Measurements from ENCODE around the gene CDADC1. TPM values are rescaled to one million over a fixed set of nuclear protein-coding genes. Genes with fewer than 3 reads are reported as not detected.

CDADC1 gene
- polyA plus RNA-seq, 1 donor from 2014 or later, result 11.6 TPM

GRCh38 chr13:49304356-49304755 lies 56.6 kb downstream of the CDADC1 start:
- Histone ChIP-seq H3K27me3 (ENCODE audit: insufficient read depth, low read depth, low read length) (no peaks in the 10 kb centered on the region), H3F3A (ENCODE audit: insufficient read depth, low read length, poor library complexity, severe bottlenecking) (no peaks in the 10 kb centered on the region), H2AFZ (ENCODE audit: low read depth, low read length) (no peak overlapping the region), H4K20me1 (ENCODE audit: insufficient read depth) (no peaks in the 10 kb centered on the region), H3K9me2 (ENCODE audit: insufficient read depth, low read length) (no peaks in the 10 kb centered on the region), H3K4me3 (ENCODE audit: low read length) (no peak overlapping the region), H3K36me3 (ENCODE audit: insufficient read depth, low read length) (no peaks in the 10 kb centered on the region), H3K4me2 (ENCODE audit: low read length) (no peak overlapping the region), H3K79me2 (replicated peaks; ENCODE audit: insufficient read depth, low read length) (no peaks in the 10 kb centered on the region), H3K9ac (ENCODE audit: low read length) (no peak overlapping the region), H3K9me3 (ENCODE audit: low read length) (no peaks in the 10 kb centered on the region), H3K27ac (ENCODE audit: low read length) (no peak overlapping the region)
- TF ChIP-seq EP300 (conservative IDR thresholded peaks at IDR 0.05; ENCODE audit: poor library complexity, severe bottlenecking), result no peak
- no peak for TF ChIP-seq CTCF (IDR thresholded peaks at IDR 0.05; ENCODE audit: poor library complexity, severe bottlenecking)
- TF ChIP-seq MXI1 (conservative IDR thresholded peaks at IDR 0.05; ENCODE audit: poor library complexity, severe bottlenecking), result no peak
- no peak for TF ChIP-seq POLR2AphosphoS5 (IDR thresholded peaks at IDR 0.05)
- no peak for TF ChIP-seq SMC3 (conservative IDR thresholded peaks at IDR 0.05; ENCODE audit: poor library complexity)
- no peak for TF ChIP-seq RAD21 (conservative IDR thresholded peaks at IDR 0.05)
- TF ChIP-seq, protein P1, sequence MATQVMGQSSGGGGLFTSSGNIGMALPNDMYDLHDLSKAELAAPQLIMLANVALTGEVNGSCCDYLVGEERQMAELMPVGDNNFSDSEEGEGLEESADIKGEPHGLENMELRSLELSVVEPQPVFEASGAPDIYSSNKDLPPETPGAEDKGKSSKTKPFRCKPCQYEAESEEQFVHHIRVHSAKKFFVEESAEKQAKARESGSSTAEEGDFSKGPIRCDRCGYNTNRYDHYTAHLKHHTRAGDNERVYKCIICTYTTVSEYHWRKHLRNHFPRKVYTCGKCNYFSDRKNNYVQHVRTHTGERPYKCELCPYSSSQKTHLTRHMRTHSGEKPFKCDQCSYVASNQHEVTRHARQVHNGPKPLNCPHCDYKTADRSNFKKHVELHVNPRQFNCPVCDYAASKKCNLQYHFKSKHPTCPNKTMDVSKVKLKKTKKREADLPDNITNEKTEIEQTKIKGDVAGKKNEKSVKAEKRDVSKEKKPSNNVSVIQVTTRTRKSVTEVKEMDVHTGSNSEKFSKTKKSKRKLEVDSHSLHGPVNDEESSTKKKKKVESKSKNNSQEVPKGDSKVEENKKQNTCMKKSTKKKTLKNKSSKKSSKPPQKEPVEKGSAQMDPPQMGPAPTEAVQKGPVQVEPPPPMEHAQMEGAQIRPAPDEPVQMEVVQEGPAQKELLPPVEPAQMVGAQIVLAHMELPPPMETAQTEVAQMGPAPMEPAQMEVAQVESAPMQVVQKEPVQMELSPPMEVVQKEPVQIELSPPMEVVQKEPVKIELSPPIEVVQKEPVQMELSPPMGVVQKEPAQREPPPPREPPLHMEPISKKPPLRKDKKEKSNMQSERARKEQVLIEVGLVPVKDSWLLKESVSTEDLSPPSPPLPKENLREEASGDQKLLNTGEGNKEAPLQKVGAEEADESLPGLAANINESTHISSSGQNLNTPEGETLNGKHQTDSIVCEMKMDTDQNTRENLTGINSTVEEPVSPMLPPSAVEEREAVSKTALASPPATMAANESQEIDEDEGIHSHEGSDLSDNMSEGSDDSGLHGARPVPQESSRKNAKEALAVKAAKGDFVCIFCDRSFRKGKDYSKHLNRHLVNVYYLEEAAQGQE (IDR thresholded peaks at IDR 0.05; ENCODE audit: borderline replicate concordance), result no peak
- TF ChIP-seq TAF1 (IDR thresholded peaks at IDR 0.05; ENCODE audit: low read depth), result no peak
- no peak for TF ChIP-seq EZH2 (IDR thresholded peaks at IDR 0.05; ENCODE audit: borderline replicate concordance, insufficient read depth, low read length, poor library complexity, severe bottlenecking)

DNA sequence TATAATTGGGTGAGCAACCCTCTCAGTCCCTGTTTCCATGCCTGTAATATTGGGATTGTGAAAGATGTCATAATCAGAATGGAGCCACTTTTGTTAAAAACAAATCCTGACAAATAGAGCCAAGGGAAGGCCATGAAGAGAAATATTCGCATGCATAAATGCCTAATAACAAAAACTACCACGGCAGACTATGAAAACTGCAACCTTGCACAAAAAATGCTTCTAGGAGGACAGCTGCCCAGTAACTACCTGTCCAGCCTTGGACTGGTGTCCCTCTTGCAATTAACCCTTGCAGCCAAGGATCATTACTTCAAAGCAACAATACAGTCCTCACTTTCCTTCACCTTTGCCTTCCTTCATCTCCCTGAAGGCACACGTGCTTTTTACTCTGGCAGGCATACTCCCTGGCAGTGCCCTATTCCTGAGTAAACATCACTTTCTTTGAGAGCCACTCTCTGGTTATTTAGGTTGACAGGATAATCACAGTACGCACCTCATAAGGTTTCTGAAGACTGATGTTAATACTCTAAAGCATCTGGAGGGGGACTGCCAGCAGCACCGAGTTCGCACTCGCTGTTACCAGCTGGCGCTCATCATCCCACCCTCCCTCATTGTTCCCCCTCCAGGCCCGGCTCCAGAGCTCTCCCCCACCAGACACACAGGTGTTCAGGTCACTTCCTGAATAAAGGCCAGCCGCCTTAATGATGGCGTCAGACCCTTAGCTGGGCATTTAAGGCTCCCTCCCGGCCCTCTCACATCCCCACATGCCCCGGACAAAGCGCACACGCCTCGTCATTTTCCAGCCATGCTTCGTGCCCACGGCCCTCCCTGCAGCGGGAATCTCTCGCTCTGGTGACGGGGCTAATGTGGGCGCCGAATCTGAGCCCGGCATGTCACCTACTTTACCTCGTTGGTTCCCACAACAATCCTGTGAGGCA lies 57.3 kb downstream of the CDADC1 start:
- Histone ChIP-seq H3K79me2 (replicated peaks; ENCODE audit: insufficient read depth, low read length) (no peaks in the 10 kb centered on the region), H4K20me1 (ENCODE audit: insufficient read depth) (no peaks in the 10 kb centered on the region), H3K9me2 (ENCODE audit: insufficient read depth, low read length) (no peaks in the 10 kb centered on the region), H2AFZ (ENCODE audit: low read depth, low read length) (no peak overlapping the region), H3K27me3 (ENCODE audit: insufficient read depth, low read depth, low read length) (no peaks in the 10 kb centered on the region), H3K4me3 (ENCODE audit: low read length) (no peak overlapping the region), H3K36me3 (ENCODE audit: insufficient read depth, low read length) (no peaks in the 10 kb centered on the region), H3K9ac (ENCODE audit: low read length) (no peak overlapping the region), H3F3A (ENCODE audit: insufficient read depth, low read length, poor library complexity, severe bottlenecking) (no peaks in the 10 kb centered on the region), H3K27ac (ENCODE audit: low read length) (no peak overlapping the region), H3K4me2 (ENCODE audit: low read length) (no peak overlapping the region), H3K9me3 (ENCODE audit: low read length) (no peaks in the 10 kb centered on the region)
- TF ChIP-seq CTCF (IDR thresholded peaks at IDR 0.05; ENCODE audit: poor library complexity, severe bottlenecking), result no peak
- TF ChIP-seq EP300 (conservative IDR thresholded peaks at IDR 0.05; ENCODE audit: poor library complexity, severe bottlenecking), result no peak
- TF ChIP-seq POLR2AphosphoS5 (IDR thresholded peaks at IDR 0.05), result no peak
- no peak for TF ChIP-seq RAD21 (conservative IDR thresholded peaks at IDR 0.05)
- TF ChIP-seq, protein P1 (IDR thresholded peaks at IDR 0.05; ENCODE audit: borderline replicate concordance), result no peak
- TF ChIP-seq TAF1 (IDR thresholded peaks at IDR 0.05; ENCODE audit: low read depth), result no peak

Data from neural cell (in vitro differentiated cells).